K562 (cell line): ENCODE results near the gene SLC25A18. TPM values are rescaled to one million over a fixed set of nuclear protein-coding genes. Genes with fewer than 3 reads are reported as not detected.

ENCODE experiments used
- polyA plus RNA-seq, 8 experiments: library from polyadenylated mRNA; depleted of rRNA in 4 of 8; stranded (reverse) in 5 of 8; unstranded in 3 of 8; fragments of >200 nt; fragmentation: Nextera tagmentation in 2 of 8; fragmentation: Illumina TruSeq in 1 of 8; extraction: Ambion mirVana in 2 of 8; extraction: Trizol in 1 of 8; gene quantifications; 2 replicates each; pipeline versions ENCODE4 v1.2.1 to v1.2.3, GENCODE V29; 2011 to 2014; ENCODE audit warnings: inconsistent platforms in 1 of 8, missing spikeins in 1 of 8
- total RNA-seq, 7 experiments: library from RNA; depleted of rRNA in 6 of 7; stranded (reverse); fragments of >200 nt in 6 of 7; fragmentation: Illumina TruSeq in 2 of 7; extraction: Trizol in 2 of 7; gene quantifications; 2 replicates each; pipeline versions ENCODE4 v1.2.1 to v1.2.3, GENCODE V29; 2011 to 2021; ENCODE audit warnings: low replicate concordance in 1 of 7

SLC25A18 gene
- total and polyA plus RNA-seq, 9 of the 15 experiments (the other 6 are each of a cell fraction or from before 2014, with no cell fraction given), result 0.04 TPM; not detected in 8

Other genes with a start within 250 kb of the SLC25A18 start
- 0.27 and 0.37 TPM in 2 replicates for gene CECR2, start 194.0 kb upstream of the SLC25A18 start, total RNA-seq (2014; rRNA removed)
- 0.25 and 0.26 TPM in 2 replicates for gene CECR2, start 194.0 kb upstream of the SLC25A18 start, total RNA-seq (2014; rRNA removed; fragmentation: Illumina TruSeq; extraction: Trizol)
- 0.22 and 0.23 TPM in 2 replicates for gene CECR2, start 194.0 kb upstream of the SLC25A18 start, total RNA-seq (2015; rRNA removed; fragmentation: Illumina TruSeq; extraction: Trizol)
- 0.76 and 1.00 TPM in 2 replicates for gene CECR2, start 194.0 kb upstream of the SLC25A18 start, total RNA-seq (2021)
- 0.04 and 0.36 TPM in 2 replicates for gene CECR2, start 194.0 kb upstream of the SLC25A18 start, polyA plus RNA-seq (2011; rRNA removed)
- 0.27 and 0.28 TPM in 2 replicates for gene CECR2, start 194.0 kb upstream of the SLC25A18 start, polyA plus RNA-seq (2014; fragmentation: Illumina TruSeq; extraction: Trizol)
- under 1 TPM; 0.01 to 0.13 TPM for gene CECR2, start 194.0 kb upstream of the SLC25A18 start, polyA plus RNA-seq (2014; fragmentation: Nextera tagmentation; extraction: Ambion mirVana)
- gene CECR2, start 194.0 kb upstream of the SLC25A18 start, polyA plus RNA-seq (2014; rRNA removed), result 0.28 and 0.36 TPM in 2 replicates
- 127 and 151 TPM in 2 replicates for gene ATP6V1E1, start 65.3 kb downstream of the SLC25A18 start, total RNA-seq (2014; rRNA removed)
- gene ATP6V1E1, start 65.3 kb downstream of the SLC25A18 start, total RNA-seq (2014; rRNA removed; fragmentation: Illumina TruSeq; extraction: Trizol), result 157 and 175 TPM in 2 replicates
- 175 and 184 TPM in 2 replicates for gene ATP6V1E1, start 65.3 kb downstream of the SLC25A18 start, total RNA-seq (2015; rRNA removed; fragmentation: Illumina TruSeq; extraction: Trizol)
- gene ATP6V1E1, start 65.3 kb downstream of the SLC25A18 start, total RNA-seq (2021), result 122 and 129 TPM in 2 replicates
- gene ATP6V1E1, start 65.3 kb downstream of the SLC25A18 start, polyA plus RNA-seq (2011; rRNA removed), result 187 and 192 TPM in 2 replicates
- gene ATP6V1E1, start 65.3 kb downstream of the SLC25A18 start, polyA plus RNA-seq (2014; fragmentation: Illumina TruSeq; extraction: Trizol), result 197 and 230 TPM in 2 replicates
- 100 to 1,000 TPM; 179 to 249 TPM for gene ATP6V1E1, start 65.3 kb downstream of the SLC25A18 start, polyA plus RNA-seq (2014; fragmentation: Nextera tagmentation; extraction: Ambion mirVana)
- gene ATP6V1E1, start 65.3 kb downstream of the SLC25A18 start, polyA plus RNA-seq (2014; rRNA removed), result 173 and 185 TPM in 2 replicates
- gene BCL2L13, start 75.3 kb downstream of the SLC25A18 start, total RNA-seq (2014; rRNA removed), result 42.8 and 53.2 TPM in 2 replicates
- gene BCL2L13, start 75.3 kb downstream of the SLC25A18 start, total RNA-seq (2014; rRNA removed; fragmentation: Illumina TruSeq; extraction: Trizol), result 56.5 and 61.9 TPM in 2 replicates
- 41.9 and 46.0 TPM in 2 replicates for gene BCL2L13, start 75.3 kb downstream of the SLC25A18 start, total RNA-seq (2015; rRNA removed; fragmentation: Illumina TruSeq; extraction: Trizol)
- gene BCL2L13, start 75.3 kb downstream of the SLC25A18 start, total RNA-seq (2021), result 56.8 and 58.4 TPM in 2 replicates
- gene BCL2L13, start 75.3 kb downstream of the SLC25A18 start, polyA plus RNA-seq (2011; rRNA removed), result 61.3 and 63.4 TPM in 2 replicates
- gene BCL2L13, start 75.3 kb downstream of the SLC25A18 start, polyA plus RNA-seq (2014; fragmentation: Illumina TruSeq; extraction: Trizol), result 57.3 and 59.6 TPM in 2 replicates
- 10 to 100 TPM; 43.6 to 60.8 TPM for gene BCL2L13, start 75.3 kb downstream of the SLC25A18 start, polyA plus RNA-seq (2014; fragmentation: Nextera tagmentation; extraction: Ambion mirVana)
- 41.5 and 42.4 TPM in 2 replicates for gene BCL2L13, start 75.3 kb downstream of the SLC25A18 start, polyA plus RNA-seq (2014; rRNA removed)
- gene BID, start 211.0 kb downstream of the SLC25A18 start, total RNA-seq (2014; rRNA removed), result 165 and 212 TPM in 2 replicates
- gene BID, start 211.0 kb downstream of the SLC25A18 start, total RNA-seq (2014; rRNA removed; fragmentation: Illumina TruSeq; extraction: Trizol), result 25.5 and 26.3 TPM in 2 replicates
- 60.4 and 63.7 TPM in 2 replicates for gene BID, start 211.0 kb downstream of the SLC25A18 start, total RNA-seq (2015; rRNA removed; fragmentation: Illumina TruSeq; extraction: Trizol)
- gene BID, start 211.0 kb downstream of the SLC25A18 start, total RNA-seq (2021), result 94.7 and 99.6 TPM in 2 replicates
- 119 and 164 TPM in 2 replicates for gene BID, start 211.0 kb downstream of the SLC25A18 start, polyA plus RNA-seq (2011; rRNA removed)
- gene BID, start 211.0 kb downstream of the SLC25A18 start, polyA plus RNA-seq (2014; fragmentation: Illumina TruSeq; extraction: Trizol), result 35.2 and 84.7 TPM in 2 replicates
- 1 to 10 TPM; 5.2 to 8.9 TPM for gene BID, start 211.0 kb downstream of the SLC25A18 start, polyA plus RNA-seq (2014; fragmentation: Nextera tagmentation; extraction: Ambion mirVana)
- 208 and 209 TPM in 2 replicates for gene BID, start 211.0 kb downstream of the SLC25A18 start, polyA plus RNA-seq (2014; rRNA removed)